ENCODE results near the gene MPHOSPH6.

DNA sequence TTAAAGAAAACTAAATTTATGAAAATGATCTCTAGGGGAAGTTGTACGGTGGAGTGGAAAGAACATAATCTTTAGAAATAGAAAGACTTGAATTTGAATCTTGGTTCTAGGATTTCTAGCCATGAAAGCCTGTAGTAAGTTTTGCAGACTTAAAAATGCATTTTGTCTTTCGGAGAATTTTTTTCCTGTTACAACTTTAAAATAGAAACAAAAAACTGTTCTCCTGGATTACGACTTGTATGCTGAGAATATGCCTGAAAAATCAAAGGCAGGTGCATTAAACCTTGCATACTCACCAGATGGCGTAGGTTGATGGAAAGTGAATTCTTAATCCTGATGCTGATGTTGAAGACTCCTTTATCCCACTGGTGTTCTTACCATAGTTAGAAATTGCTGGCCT lies 7.5 kb upstream of the MPHOSPH6 start:
- TF ChIP-seq ZNF274 (IDR thresholded peaks at IDR 0.05; ENCODE audit: low read depth, low read length) (no peak), YY1 (IDR thresholded peaks at IDR 0.05; ENCODE audit: insufficient read depth, insufficient read length) (no peak)

All from NT2/D1 (cell line).